ENCODE data around the gene SHC3.

SHC3 gene

GRCh38 chr9:89185980-89186379, 7.4 kb upstream of the SHC3 start:
- DNase-seq = no peak

- DNase-seq = no peak
Observed at GRCh38 chr9:89183146-89183545, 4.5 kb upstream of the SHC3 start.

- DNase-seq = no peak
Observed at GRCh38 chr9:89182369-89182768, 3.8 kb upstream of the SHC3 start.

- peak; percentile 46 for DNase-seq
Observed at GRCh38 chr9:89179895-89180734, 1.5 kb upstream of the SHC3 start.

GRCh38 chr9:89179540-89179894, 899 bp upstream of the SHC3 start:
- no peak for DNase-seq

GRCh38 chr9:89178830-89179539, 367 bp upstream of the SHC3 start:
- DNase-seq = no peak

- DNase-seq = no peak
Observed at GRCh38 chr9:89177012-89177943, 1.3 kb downstream of the SHC3 start.

GRCh38 chr9:89175828-89176261, 2.8 kb downstream of the SHC3 start:
- no peak for DNase-seq

- no peak for DNase-seq
Observed at GRCh38 chr9:89174291-89174690, 4.3 kb downstream of the SHC3 start.

- no peak for DNase-seq
Observed at GRCh38 chr9:89173072-89173471, 5.5 kb downstream of the SHC3 start.

- DNase-seq = no peak
Observed at GRCh38 chr9:89172398-89172797, 6.2 kb downstream of the SHC3 start.

GRCh38 chr9:89171693-89172092, 6.9 kb downstream of the SHC3 start:
- DNase-seq = no peak

- DNase-seq = no peak
Observed at GRCh38 chr9:89171231-89171630, 7.4 kb downstream of the SHC3 start.

- DNase-seq = no peak
Observed at GRCh38 chr9:89168901-89169813, 9.5 kb downstream of the SHC3 start.

- DNase-seq = no peak
Observed at GRCh38 chr9:89167788-89168187, 10.8 kb downstream of the SHC3 start.

- DNase-seq = no peak
Observed at GRCh38 chr9:89166852-89167251, 11.8 kb downstream of the SHC3 start.

- no peak for DNase-seq
Observed at GRCh38 chr9:89165880-89166279, 12.7 kb downstream of the SHC3 start.

- DNase-seq = no peak
Observed at GRCh38 chr9:89165341-89165740, 13.3 kb downstream of the SHC3 start.

- DNase-seq = no peak
Observed at GRCh38 chr9:89161221-89161620, 17.4 kb downstream of the SHC3 start.

- DNase-seq = no peak
Observed at GRCh38 chr9:89160806-89161205, 17.8 kb downstream of the SHC3 start.

- peak; percentile 20 for DNase-seq
Observed at GRCh38 chr9:89154651-89155336, 23.8 kb downstream of the SHC3 start.

GRCh38 chr9:89154218-89154617, 24.4 kb downstream of the SHC3 start:
- peak; percentile 16 for DNase-seq

Data from stimulated activated CD4-positive, alpha-beta T cell treated with anti-CD3 and anti-CD28 coated beads, Interleukin-4, amount 100 ng/mL, for 1 hour (primary cell).